HG02623 (cell line): ENCODE results near the gene POLN.

Source experiments
- ATAC-seq: cut with Tn5 transposase; IDR thresholded peaks from one replicate; pipeline ENCODE4 v1.9.1; 2021; ENCODE audit warnings: moderate library complexity; ENCODE audit not compliant: unreplicated experiment

The POLN gene

GRCh38 chr4:2089222-2089621, 152.7 kb downstream of the POLN start:
- no peak for ATAC-seq

DNA sequence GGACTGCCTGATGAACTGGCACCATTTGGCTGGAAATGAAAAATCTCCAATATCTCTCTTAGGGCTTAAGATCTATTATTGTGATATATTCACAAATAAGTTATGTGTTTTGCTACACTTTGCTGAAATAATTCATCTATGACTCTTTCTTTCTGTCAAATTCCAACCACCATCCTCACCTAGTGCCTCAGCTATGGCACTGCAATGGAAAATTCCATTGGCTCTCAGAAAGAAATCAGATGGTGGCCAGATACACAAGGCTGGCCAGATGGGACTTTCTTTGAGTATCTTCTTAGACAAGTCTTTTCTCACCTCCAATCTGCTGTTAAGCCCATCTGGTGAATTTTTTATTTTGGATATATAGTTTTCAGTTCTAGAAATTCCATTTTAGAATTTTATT, 154.8 kb downstream of the POLN start:
- ATAC-seq = no peak

GRCh38 chr4:2085496-2085901, 156.4 kb downstream of the POLN start:
- ATAC-seq = no peak

DNA sequence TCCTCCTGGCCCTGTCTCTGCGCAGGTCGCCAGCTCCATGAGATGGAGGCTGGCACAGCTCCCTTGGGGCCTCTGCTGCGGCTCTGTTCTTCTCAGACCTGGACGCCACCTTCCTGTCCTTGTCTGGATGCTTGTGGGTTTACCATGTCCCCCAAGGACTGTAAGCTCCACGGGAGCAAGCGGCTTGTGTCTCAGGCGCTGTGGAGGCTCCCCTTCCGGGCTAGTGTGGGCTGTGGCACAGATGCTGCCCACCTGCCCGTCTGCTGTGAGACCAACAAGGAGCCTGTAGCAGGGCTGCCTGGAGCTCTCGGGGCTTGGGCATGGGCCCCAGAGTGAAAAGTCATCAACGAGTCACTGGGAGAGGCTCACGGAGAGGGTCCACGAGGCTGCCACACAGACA, 157.6 kb downstream of the POLN start:
- no peak for ATAC-seq

GRCh38 chr4:2083826-2084160, 158.1 kb downstream of the POLN start:
- ATAC-seq = no peak

GRCh38 chr4:2083116-2083825, 158.7 kb downstream of the POLN start:
- ATAC-seq = no peak

- no peak for ATAC-seq
Measured at GRCh38 chr4:2082627-2083026, 159.3 kb downstream of the POLN start.

- ATAC-seq = no peak
Measured at GRCh38 chr4:2082118-2082517, 159.8 kb downstream of the POLN start.

- no peak for ATAC-seq
Measured at GRCh38 chr4:2081540-2081939, 160.4 kb downstream of the POLN start.

DNA sequence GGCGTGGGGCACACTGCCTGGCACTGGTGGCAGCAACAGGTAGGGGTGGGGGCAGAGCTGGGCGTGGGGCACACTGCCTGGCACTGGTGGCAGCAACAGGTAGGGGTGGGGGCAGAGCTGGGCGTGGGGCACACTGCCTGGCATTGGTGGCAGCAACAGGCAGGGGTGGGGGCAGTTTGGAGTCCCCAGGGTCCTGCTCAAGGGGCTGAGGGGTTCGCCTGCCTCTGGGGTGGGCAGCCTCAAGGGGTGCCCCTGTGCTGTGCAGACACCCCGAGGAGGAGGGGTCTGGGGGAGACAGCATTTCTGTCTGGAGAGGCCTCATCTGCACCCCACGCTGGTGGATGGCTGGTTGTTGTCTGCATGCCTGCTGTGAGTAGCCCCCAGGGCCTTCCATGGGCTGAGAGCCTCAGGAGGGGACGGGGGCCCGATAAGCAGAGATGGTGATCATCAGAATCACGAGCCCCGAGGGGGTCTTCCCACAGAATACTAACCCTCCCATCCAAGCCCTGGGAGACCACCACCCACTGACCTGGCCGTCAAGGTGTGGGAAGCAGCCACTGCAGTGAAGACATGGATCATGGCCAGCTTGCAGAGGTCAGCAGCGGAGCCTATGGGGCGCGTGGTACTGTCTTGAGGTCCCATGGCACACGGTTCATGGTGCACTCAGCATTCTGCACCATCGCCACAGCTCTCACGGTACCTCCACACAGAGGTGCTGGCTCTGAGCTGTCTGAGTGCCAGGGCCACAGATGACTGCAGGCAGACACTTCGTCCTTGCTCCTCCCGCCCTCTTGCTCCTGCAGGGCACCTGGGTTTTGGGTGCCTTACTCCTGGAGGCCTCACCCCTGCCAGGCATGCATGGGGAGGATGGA, 161.3 kb downstream of the POLN start:
- no peak for ATAC-seq

- no peak for ATAC-seq
Measured at GRCh38 chr4:2079926-2080325, 162.0 kb downstream of the POLN start.

DNA sequence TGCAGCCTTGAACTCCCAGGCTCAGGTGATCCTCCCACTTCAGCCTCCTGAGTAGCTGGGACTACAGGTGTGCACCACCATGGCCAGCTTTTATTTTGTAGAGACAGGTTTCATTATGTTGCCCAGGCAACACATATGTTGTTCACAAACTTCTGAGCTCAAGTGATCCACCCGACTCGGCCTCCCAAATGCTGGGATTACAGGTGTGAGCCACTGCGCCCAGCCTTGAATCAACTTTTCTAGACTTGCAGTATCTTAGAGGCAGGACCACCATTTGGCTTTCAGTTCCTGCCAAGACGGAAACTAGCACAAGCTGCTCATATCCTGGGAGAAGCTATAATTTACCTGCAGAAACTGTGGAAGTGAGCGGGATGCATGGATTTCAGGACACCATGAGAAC, 162.9 kb downstream of the POLN start:
- ATAC-seq = no peak

- no peak for ATAC-seq
Measured at GRCh38 chr4:2078584-2078983, 163.3 kb downstream of the POLN start.

- ATAC-seq = no peak
Measured at GRCh38 chr4:2077537-2078460, 164.1 kb downstream of the POLN start.

- no peak for ATAC-seq
Measured at GRCh38 chr4:2076908-2077536, 164.9 kb downstream of the POLN start.

DNA sequence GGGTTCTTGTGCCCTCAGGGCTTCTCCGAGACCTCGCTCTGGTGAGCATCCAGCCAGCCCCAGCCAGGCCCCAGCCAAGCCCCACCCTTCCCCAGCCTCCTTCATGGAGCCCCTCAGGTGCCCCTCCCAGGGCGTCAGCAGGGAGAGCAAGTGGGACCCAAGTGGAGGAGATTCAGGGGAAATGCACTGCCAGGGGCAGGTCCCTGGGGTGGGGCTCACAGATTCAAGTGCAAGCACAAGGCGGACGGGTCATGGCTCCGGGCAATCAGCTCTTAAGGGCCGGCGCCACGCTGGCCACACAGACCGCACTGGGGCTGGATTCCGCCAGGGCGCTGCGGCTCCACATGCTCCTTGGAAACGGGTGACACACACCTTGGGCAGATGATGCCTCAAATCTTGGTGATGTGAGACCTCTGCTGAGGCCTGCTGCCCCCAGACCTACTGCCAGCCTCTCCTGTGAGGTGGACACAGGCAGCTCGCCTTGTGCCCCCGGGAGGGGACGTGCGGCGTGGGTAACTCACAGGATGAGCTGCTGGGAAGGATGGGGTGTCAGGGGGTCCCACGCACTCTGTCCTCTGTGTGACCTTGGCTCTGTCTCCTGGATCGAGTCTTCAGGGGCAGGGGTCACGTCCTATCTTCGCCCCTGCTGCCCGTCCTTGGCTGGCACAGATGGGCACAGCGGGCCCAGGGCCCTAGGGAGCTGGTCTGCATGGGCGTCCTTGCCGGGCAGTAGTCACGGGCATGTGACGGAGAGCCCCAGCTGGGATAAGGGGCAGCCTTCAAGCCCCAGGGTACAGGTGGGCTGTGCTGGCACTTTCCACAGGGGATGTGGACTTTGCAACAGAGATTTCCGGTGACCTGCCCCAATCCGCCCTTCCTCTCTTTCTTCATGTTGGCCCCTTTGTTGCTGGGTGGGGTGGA, 165.7 kb downstream of the POLN start:
- no peak for ATAC-seq

GRCh38 chr4:2075171-2075986, 166.5 kb downstream of the POLN start:
- no peak for ATAC-seq

GRCh38 chr4:2074588-2074987, 167.3 kb downstream of the POLN start:
- no peak for ATAC-seq
